HG03066 (cell line): Measurements from ENCODE around the gene XPR1.

Experiments
- ATAC-seq: cut with Tn5 transposase; IDR thresholded peaks from one replicate; pipeline ENCODE4 v1.9.1; 2021; ENCODE audit warnings: low read depth; ENCODE audit not compliant: unreplicated experiment

XPR1 gene

GRCh38 chr1:180923021-180923841 lies 291.4 kb downstream of the XPR1 start:
- no peak for ATAC-seq

GRCh38 chr1:180923887-180924286 lies 292.1 kb downstream of the XPR1 start:
- ATAC-seq = no peak

DNA sequence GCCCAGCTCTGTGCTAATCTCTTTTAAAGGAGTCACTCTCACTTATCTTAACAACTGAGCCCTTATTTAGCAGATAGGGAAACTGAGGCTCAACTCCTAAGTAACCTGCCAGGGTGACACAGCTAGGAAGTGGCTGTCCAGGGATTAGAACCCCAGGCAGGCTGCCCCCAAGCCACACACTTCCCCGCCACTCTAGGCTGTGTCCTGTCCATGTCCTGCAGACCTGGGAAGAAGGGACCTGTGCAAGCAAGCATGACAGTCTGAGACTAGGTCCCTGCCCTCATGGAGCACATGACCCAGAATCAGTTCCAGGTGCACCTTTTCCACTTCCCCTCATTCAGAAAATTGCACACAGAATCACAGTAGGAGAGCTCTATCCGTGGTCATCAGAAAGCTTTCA lies 293.1 kb downstream of the XPR1 start:
- ATAC-seq = no peak

- ATAC-seq = no peak
These were observed 293.7 kb downstream of the XPR1 start for GRCh38 chr1:180925471-180926051.

GRCh38 chr1:180926164-180926981 lies 294.6 kb downstream of the XPR1 start:
- ATAC-seq = no peak

DNA sequence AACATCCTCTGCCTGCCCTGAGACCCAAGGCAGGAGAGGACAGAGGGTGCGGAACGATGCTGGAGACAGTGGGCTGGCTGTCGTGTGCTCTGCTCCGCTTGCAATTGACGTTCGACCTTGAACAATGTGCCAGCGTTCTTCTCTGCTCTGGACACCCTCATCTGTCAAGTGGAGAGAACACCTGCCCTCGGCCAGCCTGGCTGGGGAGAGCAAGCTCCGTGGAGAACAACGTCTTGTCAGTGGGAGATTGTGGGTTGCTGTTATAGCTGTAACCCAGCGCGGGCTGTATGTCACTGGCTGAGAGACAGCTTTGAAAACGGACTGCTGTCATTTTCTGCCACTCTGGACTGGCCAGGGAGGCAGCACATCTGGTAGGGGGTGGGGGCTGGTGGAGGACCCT lies 295.5 kb downstream of the XPR1 start:
- ATAC-seq = no peak

- no peak for ATAC-seq
These were observed 296.0 kb downstream of the XPR1 start for GRCh38 chr1:180927841-180928240.

GRCh38 chr1:180928331-180929230 lies 296.8 kb downstream of the XPR1 start:
- no peak for ATAC-seq

GRCh38 chr1:180929389-180929788 lies 297.6 kb downstream of the XPR1 start:
- ATAC-seq = no peak

- ATAC-seq = no peak
These were observed 298.9 kb downstream of the XPR1 start for GRCh38 chr1:180930687-180931086.

GRCh38 chr1:180931529-180931928 lies 299.7 kb downstream of the XPR1 start:
- ATAC-seq = no peak

DNA sequence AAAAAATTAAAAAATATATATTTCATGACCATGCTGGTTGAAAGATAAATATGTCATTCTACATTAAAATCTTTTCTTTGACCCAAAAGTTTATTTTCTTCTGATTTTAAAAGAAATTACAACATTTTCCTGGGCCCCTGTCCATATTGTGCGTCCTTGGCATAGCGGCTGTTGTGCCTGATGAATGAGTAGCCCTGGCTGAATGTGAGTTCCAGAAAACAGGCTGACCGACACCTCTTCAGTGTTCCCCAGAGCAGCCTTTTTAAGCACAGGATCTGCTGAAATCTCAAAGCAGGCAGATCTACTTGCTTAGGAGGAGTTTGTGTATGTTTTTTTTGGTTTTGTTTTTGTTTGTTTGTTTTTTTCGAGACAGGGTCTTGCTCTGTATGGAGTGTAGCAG lies 300.6 kb downstream of the XPR1 start:
- ATAC-seq = no peak

GRCh38 chr1:180933141-180933540 lies 301.3 kb downstream of the XPR1 start:
- no peak for ATAC-seq

DNA sequence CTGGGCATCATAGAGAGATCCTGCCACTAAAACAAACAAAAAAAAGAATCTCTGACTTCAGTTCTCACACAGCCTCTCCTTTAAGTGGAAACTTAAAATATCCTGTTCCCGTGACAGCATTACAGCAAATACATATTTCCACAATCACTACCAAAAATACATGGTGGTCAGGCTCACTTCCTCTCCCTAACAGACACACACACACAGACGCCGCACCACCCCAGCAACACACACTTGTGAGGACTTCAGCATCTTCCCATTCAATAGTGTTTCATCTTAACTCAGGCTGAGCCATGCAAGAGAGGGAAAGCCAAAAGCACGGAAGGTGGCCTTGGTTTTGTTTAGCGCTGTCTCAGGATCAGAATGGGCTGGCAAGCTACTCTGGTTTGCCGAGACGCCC lies 302.7 kb downstream of the XPR1 start:
- ATAC-seq = no peak

- peak; percentile 50 for ATAC-seq
These were observed 303.7 kb downstream of the XPR1 start for GRCh38 chr1:180935326-180936109.

- ATAC-seq = no peak
These were observed 304.5 kb downstream of the XPR1 start for GRCh38 chr1:180936110-180937011.

GRCh38 chr1:180937012-180937372 lies 305.2 kb downstream of the XPR1 start:
- no peak for ATAC-seq

DNA sequence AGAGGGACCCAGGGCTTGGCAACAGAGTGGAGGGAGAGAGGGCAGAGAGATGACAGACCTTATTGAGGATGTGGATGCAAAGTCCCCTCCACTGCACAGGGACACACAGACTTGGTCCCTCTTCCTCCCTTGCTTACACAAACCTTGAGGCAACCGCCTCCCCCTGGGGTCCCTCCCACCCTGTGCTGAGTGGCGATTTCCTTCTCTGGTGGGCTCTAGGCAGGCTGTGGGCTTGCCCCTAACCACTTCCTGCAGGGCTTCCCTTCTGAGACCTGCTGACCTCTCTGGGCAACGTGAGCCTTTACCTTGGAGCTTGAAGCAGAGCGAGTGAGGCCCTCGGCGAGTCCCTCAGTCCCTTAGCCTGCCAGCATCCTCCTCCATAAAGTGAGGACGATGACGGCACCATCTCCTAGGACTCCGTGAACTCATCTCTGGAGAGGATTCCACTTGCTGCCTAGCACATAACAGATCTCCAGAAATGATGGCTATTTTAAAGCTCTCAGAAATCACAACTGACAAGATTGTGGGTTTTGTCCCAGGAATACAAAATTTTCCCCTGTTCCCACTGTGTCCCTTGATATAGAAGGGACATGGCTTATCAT lies 305.9 kb downstream of the XPR1 start:
- no peak for ATAC-seq
